ENCODE measurements around the gene OR5I1. TPM values are rescaled to one million over a fixed set of nuclear protein-coding genes. Genes with fewer than 3 reads are reported as not detected.
"Not testable (repeated sequence)": the region's sequence is repeated elsewhere in the genome, so short reads cannot be mapped to it uniquely, and the experiment has no call there.

The OR5I1 gene
- total RNA-seq, 1 donor from 2014 or later, result not detected

- no peak for DNase-seq (ENCODE audit: low read depth, low spot score)
- H3K27ac Mint-ChIP-seq (ENCODE audit: unreplicated experiment), result no peak overlapping the region
- no peaks in the 10 kb centered on the region for H3K4me1 Mint-ChIP-seq
- no peak overlapping the region for H3K4me3 Mint-ChIP-seq
- H3K27me3 Mint-ChIP-seq (ENCODE audit: low read depth), result no peaks in the 10 kb centered on the region
- peaks cover 10% of the 10 kb centered on the region for H3K9me3 Mint-ChIP-seq
- peaks cover 5% of the 10 kb centered on the region for H3K36me3 Mint-ChIP-seq (ENCODE audit: low read depth)
- TF ChIP-seq, protein P1, sequence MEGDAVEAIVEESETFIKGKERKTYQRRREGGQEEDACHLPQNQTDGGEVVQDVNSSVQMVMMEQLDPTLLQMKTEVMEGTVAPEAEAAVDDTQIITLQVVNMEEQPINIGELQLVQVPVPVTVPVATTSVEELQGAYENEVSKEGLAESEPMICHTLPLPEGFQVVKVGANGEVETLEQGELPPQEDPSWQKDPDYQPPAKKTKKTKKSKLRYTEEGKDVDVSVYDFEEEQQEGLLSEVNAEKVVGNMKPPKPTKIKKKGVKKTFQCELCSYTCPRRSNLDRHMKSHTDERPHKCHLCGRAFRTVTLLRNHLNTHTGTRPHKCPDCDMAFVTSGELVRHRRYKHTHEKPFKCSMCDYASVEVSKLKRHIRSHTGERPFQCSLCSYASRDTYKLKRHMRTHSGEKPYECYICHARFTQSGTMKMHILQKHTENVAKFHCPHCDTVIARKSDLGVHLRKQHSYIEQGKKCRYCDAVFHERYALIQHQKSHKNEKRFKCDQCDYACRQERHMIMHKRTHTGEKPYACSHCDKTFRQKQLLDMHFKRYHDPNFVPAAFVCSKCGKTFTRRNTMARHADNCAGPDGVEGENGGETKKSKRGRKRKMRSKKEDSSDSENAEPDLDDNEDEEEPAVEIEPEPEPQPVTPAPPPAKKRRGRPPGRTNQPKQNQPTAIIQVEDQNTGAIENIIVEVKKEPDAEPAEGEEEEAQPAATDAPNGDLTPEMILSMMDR (conservative IDR thresholded peaks at IDR 0.05), result no peak
Observed at GRCh38 chr11:55895216-55895615, 41.0 kb downstream of the OR5I1 start.

DNA sequence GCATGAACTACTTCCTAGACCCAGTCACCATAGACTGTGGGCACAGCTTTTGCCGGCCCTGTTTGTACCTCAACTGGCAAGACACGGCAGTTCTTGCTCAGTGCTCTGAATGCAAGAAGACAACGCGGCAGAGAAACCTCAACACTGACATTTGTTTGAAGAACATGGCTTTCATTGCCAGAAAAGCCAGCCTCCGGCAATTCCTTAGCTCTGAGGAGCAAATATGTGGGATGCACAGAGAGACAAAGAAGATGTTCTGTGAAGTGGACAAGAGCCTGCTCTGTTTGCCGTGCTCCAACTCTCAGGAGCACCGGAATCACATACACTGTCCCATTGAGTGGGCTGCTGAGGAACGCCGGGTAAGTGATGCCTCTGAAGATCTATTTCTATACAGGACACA, 50.7 kb downstream of the OR5I1 start:
- not testable (repeated sequence) for H3K27ac Mint-ChIP-seq (ENCODE audit: unreplicated experiment); DNase-seq (ENCODE audit: low read depth, low spot score); H3K4me3 Mint-ChIP-seq; H3K9me3 Mint-ChIP-seq; H3K36me3 Mint-ChIP-seq (ENCODE audit: low read depth); H3K4me1 Mint-ChIP-seq; H3K27me3 Mint-ChIP-seq (ENCODE audit: low read depth)

Other genes with a start within 250 kb of the OR5I1 start
- not detected in 2 replicates for gene OR5D13, start 163.0 kb downstream of the OR5I1 start, total RNA-seq
- not detected in 2 replicates for gene OR5D14, start 140.8 kb downstream of the OR5I1 start, total RNA-seq
- not detected in 2 replicates for gene OR5L1, start 125.0 kb downstream of the OR5I1 start, total RNA-seq
- gene OR5D18, start 116.8 kb downstream of the OR5I1 start, total RNA-seq, result not detected in 2 replicates
- not detected in 2 replicates for gene OR5L2, start 109.2 kb downstream of the OR5I1 start, total RNA-seq
- not detected in 2 replicates for gene OR5D16, start 97.6 kb downstream of the OR5I1 start, total RNA-seq
- gene TRIM51, start 53.1 kb downstream of the OR5I1 start, total RNA-seq, result not detected in 2 replicates
- gene OR5W2, start 21.8 kb downstream of the OR5I1 start, total RNA-seq, result not detected in 2 replicates
- gene OR10AG1, start 33.5 kb upstream of the OR5I1 start, total RNA-seq, result 0.09 TPM in 1 of 2 replicates, not detected in the other
- gene OR5F1, start 58.2 kb upstream of the OR5I1 start, total RNA-seq, result not detected in 2 replicates
- not detected in 2 replicates for gene OR5AS1, start 91.3 kb upstream of the OR5I1 start, total RNA-seq
- gene OR8I2, start 156.9 kb upstream of the OR5I1 start, total RNA-seq, result not detected in 2 replicates
- gene OR8H2, start 167.3 kb upstream of the OR5I1 start, total RNA-seq, result not detected in 2 replicates
- gene OR8H3, start 186.0 kb upstream of the OR5I1 start, total RNA-seq, result not detected in 2 replicates
- gene OR8J3, start 203.8 kb upstream of the OR5I1 start, total RNA-seq, result not detected in 2 replicates
- not detected in 2 replicates for gene OR8K5, start 223.9 kb upstream of the OR5I1 start, total RNA-seq
- not detected in 2 replicates for gene OR5J2, start 240.2 kb upstream of the OR5I1 start, total RNA-seq